AG10803 (cell line): Measurements from ENCODE around the gene ADAM10.
A peak's percentile ranks its signal among the peaks of the same experiment; 100 is the strongest.

ENCODE experiments used
- DNase-seq: peaks from one replicate; pipeline ENCODE4 v3.0.0; 2010; ENCODE audit warnings: low read depth
- H3K4me3 ChIP-seq: 2 replicates; pipeline ENCODE4 v1.5.1; 2011; ENCODE audit warnings: mild to moderate bottlenecking, low read length, control low read depth
- TF ChIP-seq, protein P1 (sequence below): conservative IDR thresholded peaks from 2 replicates; pipeline ENCODE4 v1.5.1; 2011; ENCODE audit warnings: mild to moderate bottlenecking, low read length, control low read depth, inconsistent platforms

ADAM10 gene

DNA sequence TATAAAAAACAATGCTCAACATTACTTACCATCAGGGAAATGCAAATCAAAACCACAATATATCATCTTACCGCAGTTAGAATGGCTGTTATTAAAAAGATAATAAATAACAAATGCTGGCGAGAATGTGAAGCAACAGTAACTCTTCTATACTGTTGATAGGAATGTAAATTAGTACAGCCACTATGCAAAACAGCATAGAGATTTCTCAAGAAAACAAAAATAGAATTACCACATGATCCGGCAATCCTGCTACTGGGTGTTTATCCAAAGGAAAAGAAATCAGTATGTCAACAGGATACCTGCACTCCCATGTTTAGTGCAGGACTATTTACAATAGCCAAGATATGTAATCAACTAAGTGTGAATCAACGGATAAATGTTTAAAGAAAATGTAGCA lies 48.1 kb downstream of the ADAM10 start:
- no peak overlapping the region for H3K4me3 ChIP-seq
- DNase-seq: peak; percentile 17
- TF ChIP-seq, protein P1, sequence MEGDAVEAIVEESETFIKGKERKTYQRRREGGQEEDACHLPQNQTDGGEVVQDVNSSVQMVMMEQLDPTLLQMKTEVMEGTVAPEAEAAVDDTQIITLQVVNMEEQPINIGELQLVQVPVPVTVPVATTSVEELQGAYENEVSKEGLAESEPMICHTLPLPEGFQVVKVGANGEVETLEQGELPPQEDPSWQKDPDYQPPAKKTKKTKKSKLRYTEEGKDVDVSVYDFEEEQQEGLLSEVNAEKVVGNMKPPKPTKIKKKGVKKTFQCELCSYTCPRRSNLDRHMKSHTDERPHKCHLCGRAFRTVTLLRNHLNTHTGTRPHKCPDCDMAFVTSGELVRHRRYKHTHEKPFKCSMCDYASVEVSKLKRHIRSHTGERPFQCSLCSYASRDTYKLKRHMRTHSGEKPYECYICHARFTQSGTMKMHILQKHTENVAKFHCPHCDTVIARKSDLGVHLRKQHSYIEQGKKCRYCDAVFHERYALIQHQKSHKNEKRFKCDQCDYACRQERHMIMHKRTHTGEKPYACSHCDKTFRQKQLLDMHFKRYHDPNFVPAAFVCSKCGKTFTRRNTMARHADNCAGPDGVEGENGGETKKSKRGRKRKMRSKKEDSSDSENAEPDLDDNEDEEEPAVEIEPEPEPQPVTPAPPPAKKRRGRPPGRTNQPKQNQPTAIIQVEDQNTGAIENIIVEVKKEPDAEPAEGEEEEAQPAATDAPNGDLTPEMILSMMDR: no peak

DNA sequence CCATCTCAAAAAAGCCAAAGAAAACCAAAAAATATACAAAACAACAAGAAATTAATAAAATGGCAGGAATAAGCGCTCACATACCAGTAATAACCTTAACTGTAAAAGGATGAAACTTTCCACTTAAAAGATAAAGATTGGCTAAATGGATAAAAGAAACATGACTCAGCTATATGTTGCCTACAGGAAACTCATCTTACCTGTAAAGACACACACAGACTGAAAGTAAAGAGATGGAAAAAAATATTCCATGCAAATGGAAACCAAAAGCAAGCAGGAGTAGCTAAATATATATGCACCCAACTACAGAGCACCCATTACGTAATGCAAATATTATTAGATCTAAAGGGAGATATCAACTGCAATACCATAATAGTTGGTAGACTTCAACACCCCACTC lies 49.7 kb downstream of the ADAM10 start:
- no peak for DNase-seq
- TF ChIP-seq, protein P1: no peak
- H3K4me3 ChIP-seq: no peak overlapping the region

DNA sequence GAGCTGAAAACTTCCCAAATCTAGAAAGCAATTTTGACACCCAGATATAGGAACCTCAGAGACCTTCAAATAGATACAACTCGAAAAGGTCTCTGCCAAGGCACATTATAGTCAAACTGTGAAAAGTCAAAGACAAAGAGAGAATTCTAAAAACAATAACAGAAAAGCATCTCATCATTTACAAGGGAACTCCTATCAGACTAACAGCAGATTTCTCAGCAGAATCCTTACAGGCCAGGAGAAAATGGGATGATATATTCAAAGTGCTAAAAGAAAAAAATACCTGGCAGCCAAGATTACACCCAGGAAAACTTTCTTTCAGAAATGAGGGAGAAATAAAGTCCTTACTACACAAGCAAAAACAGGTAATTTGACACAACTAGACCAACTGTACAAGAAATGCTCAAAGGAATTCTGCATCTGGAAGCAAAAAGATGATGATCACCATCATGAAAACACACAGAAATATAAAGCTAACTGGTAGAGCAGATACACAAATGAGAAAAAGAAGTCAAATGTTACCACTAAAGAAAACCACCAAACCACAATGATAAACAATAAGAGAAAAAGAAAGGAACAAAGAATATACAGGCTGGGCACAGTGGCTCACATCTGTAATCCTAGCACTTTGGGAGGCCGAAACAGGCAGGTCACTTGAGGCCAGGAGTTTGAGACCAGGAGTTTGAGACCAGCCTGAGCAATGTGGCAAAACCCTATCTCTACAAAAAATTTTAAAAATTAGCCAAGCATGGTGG lies 50.4 kb downstream of the ADAM10 start:
- no peak for DNase-seq
- TF ChIP-seq, protein P1: no peak
- H3K4me3 ChIP-seq: no peak overlapping the region

DNA sequence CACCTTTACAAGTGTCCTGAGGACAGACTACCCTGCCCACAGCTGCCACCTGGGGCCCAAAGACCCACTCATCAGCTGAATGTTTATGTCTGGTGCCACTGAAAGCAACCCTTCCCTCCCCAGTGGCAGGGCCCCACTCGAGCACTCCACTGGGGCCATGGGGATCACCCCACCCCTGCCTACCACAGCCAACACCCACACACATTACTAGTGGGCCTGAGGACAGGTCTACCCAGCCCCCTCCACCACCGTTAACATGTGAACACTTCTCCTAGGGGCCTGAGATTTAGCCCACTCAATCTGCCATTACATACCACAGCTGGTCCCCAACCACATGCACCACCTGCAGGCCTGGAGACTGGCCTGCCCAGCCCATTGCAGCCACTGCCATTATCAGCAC lies 52.3 kb downstream of the ADAM10 start:
- TF ChIP-seq, protein P1: no peak
- H3K4me3 ChIP-seq: no peak overlapping the region
- no peak for DNase-seq

DNA sequence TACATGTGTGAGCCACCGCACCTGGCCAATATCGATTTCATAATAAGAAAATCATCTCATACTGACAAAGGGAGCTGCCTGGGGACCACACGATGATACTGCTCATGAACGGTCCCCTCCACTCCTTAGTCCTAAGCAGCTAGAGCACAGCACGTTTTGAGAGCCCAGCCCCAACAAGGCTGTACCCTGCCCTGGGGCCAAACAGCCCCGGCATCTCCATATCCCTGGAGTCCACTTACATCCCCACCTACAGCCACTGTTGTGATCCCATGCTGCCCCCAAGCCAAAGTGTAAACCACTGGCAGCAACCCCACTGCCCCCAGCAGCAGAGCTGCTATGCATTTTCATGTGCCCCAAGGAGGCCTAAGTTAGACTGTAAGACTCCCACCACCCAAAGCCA lies 52.8 kb downstream of the ADAM10 start:
- no peak overlapping the region for H3K4me3 ChIP-seq
- TF ChIP-seq, protein P1: no peak
- no peak for DNase-seq

DNA sequence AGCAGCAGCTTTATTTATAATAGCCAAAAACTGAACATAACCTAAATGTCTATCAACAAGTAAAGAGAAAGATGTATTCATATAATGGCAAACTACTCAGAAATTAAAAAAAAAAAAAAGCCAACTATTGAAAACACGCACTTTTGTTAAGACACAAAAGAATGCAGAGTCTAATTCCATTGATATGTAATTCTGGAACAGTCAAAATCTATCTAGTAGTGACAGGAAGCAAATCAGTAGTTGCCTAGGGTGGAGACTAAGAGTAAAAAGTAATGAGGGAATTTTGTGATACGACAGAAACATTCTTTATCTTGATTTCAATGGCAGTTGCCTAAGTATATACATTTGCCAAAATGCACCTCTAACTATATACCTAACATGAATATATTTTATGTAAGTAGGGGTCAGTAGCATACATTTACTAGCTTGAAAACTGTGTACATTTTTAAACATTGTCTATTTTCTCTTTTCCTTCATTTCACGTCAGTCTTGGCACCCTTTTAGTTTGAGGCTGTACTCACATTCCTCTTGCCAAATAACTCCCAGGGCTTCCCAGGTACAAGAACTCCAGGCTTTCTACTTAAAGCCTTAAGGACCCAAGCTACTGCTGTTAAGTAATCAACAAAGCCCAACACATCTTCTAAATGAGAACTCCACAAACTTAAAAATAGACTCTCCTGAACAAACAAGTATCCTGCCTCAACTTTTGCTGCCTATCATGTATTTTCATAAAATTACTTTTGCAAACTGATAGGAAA lies 54.7 kb downstream of the ADAM10 start:
- no peak overlapping the region for H3K4me3 ChIP-seq
- TF ChIP-seq, protein P1: no peak
- peak; percentile 16 for DNase-seq

DNA sequence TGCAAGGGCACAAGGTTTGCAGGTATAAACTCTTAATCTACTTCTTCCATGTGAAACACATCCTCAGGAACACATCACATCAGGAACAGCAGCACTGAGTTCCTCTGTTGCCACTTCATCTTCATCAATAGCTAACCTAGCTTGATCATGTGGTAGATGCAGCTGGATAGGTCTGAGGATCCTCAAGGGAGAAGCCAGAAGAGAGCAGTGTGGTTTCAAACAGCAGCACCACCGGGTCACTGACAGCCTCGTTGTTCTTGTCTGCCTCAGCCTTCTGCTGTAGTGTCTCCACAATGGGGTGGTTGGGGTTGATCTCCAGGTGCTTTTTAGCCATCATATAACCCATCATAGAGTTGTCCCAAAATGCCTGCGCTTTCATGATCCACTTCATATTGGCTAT lies 58.8 kb downstream of the ADAM10 start:
- DNase-seq: no peak

More for the DNA sequence above, 58.8 kb downstream of the ADAM10 start:
- TF ChIP-seq, protein P1: no peak
- no peak overlapping the region for H3K4me3 ChIP-seq
